HG03469 (cell line): ENCODE data around the gene MX1.

ENCODE experiments used
- ATAC-seq: cut with Tn5 transposase; IDR thresholded peaks from one replicate; pipeline ENCODE4 v1.9.1; 2021; ENCODE audit warnings: mild to moderate bottlenecking, moderate library complexity, moderate number of reproducible peaks; ENCODE audit not compliant: unreplicated experiment

MX1 gene

GRCh38 chr21:41487082-41487481 lies 61.0 kb downstream of the MX1 start:
- ATAC-seq, result no peak

DNA sequence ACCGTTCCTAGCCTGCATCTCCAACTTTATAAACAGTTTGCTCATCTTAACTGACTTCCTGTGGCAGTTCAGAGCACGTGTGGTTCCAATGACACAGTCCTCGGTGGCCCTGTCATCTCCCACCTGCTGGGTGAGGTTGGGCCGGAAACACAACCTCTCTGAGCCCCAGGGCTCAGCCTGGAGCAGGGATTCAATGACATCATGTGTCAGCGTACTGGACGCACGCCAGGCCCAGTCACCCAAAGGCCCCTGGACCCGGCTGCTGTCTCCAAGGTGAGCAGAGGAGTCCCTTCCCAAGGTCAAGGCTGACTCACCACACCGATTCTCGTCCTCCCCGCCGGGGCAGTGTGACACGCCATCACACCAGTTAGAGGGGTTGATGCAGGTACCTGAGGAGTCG lies 62.0 kb downstream of the MX1 start:
- ATAC-seq, result no peak

- no peak for ATAC-seq
Observed at GRCh38 chr21:41489329-41489728, 63.3 kb downstream of the MX1 start.

DNA sequence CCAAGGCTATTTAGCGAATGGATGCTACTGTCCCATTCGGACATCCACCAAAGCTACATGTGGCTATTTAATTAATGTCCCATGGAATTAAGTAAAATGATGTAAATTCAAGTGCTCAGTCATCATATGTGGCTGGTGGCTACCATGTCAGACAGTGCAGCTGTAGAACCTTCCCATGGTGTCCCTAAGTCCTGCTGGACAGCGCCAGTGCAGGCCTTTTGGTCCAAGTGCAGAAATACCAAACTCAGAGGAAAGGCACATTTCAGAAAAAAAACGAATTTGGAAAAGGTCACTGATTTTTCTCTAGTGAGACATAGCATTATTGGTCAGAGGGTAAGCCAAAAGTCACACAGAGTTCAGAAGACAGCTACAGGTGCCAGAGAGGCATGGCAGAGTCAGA lies 64.3 kb downstream of the MX1 start:
- ATAC-seq, result no peak

DNA sequence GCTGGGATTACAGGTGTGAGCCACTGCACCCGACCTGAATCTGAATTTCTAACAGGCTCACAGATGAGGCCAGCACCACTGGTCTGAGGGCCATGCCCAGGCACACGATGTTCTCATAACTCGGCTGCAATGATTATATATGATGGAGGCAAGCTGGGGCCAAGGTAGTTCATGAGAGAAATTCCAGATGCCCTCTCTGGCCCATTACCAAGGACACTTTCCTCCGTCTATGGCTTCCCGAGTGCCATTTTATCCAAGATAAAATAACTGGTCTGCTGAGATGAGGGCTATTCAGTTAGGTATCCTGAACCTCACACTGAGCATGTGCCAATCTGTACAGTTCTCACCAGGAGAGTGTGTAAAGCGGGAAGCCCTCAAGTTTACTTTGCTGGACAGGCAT lies 65.4 kb downstream of the MX1 start:
- no peak for ATAC-seq

DNA sequence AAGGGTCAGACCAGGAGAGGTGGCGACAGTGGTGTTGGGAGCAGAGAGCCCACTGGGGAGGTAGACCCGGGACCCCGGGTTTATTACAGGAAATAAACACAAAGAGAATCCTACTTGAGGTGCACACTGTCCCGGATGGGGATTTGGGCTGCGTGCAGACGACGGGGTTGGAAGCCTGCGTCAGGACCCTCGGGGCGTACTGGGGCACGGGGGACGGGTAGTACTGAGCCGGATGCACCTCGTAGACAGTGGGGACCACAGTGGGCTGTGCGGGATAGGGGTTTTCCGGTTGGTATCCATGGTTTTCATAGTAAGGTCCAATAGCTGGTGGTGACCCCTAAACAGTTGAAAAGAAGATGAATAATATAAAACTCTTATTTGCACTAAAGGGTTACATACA lies 68.2 kb downstream of the MX1 start:
- ATAC-seq, result no peak

- no peak for ATAC-seq
Observed at GRCh38 chr21:41497008-41497407, 71.0 kb downstream of the MX1 start.

DNA sequence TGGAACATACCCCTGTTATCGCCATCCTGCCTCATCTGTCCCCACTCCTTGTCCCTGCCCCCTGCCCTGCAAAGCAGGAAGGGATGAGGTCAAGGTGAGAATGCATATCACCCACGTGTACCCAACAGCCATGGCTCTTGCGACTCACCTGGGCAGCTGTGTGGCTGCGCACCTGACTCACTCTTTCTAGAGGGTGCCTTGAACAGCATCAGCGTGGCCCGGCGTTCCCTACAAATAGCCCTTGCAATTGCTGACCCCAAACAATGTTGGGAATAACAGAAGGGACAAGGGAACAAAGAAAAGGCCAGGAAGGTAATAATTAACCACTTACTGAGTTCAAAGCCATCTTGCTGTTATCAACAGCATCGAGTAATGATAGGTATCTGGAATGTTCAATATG lies 71.7 kb downstream of the MX1 start:
- no peak for ATAC-seq

- ATAC-seq, result no peak
Observed at GRCh38 chr21:41499920-41500319, 73.9 kb downstream of the MX1 start.

- no peak for ATAC-seq
Observed at GRCh38 chr21:41500363-41500762, 74.3 kb downstream of the MX1 start.

- ATAC-seq, result no peak
Observed at GRCh38 chr21:41500931-41501381, 74.9 kb downstream of the MX1 start.

- ATAC-seq, result no peak
Observed at GRCh38 chr21:41501919-41502318, 75.9 kb downstream of the MX1 start.

DNA sequence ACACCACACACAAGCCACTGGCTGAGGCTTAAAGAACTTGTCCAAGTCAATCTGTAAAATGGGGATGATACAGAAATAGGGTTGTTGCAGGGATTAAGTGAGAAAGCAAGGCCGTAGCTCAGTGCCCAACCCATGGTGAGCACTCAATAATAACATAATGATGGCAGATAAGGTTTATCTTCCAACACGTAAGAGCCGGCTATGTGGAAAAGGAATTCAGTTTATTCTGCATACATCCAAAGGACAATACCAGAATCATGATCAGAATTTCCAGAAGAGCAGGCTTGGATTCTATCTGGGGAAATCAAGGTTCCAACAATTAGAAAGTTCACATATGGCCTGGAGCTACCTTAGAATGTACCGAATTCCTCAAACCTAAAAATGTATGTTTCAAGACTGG lies 77.3 kb downstream of the MX1 start:
- ATAC-seq, result no peak

- ATAC-seq, result no peak
Observed at GRCh38 chr21:41504030-41504429, 78.0 kb downstream of the MX1 start.

- ATAC-seq, result no peak
Observed at GRCh38 chr21:41506005-41506594, 80.1 kb downstream of the MX1 start.

- no peak for ATAC-seq
Observed at GRCh38 chr21:41506611-41507520, 80.8 kb downstream of the MX1 start.

- no peak for ATAC-seq
Observed at GRCh38 chr21:41507521-41508414, 81.7 kb downstream of the MX1 start, which contains the start of gene TMPRSS2. TMPRSS2 (minus strand) TSS chr21:41508158; CDS start chr21:41498133, 10,025 bp downstream.

- no peak for ATAC-seq
Observed at GRCh38 chr21:41508415-41509144, 82.5 kb downstream of the MX1 start.
